Transverse colon (tissue), 4 donors: ENCODE results near the gene KIFAP3. TPM values are rescaled to one million over a fixed set of nuclear protein-coding genes. Genes with fewer than 3 reads are reported as not detected.

Experiments
- DNase-seq: peaks from one replicate; pipeline ENCODE4 v3.0.0-alpha.2; 2019
- H3K27ac ChIP-seq, 4 donors: fragments of 200-600 bp; sonication (generic); 2 replicates each; pipeline ENCODE4 v1.5.1; 2016 to 2018; ENCODE audit warnings: inconsistent platforms in 4 of 4
- H3K27me3 ChIP-seq: fragments of 200-600 bp; sonication (generic); 2 replicates; pipeline ENCODE4 v1.5.1; 2017; ENCODE audit warnings: inconsistent platforms
- H3K36me3 ChIP-seq, 4 donors: fragments of 200-600 bp; sonication (generic); 2 replicates each; pipeline ENCODE4 v1.5.1; 2017 to 2019; ENCODE audit warnings: inconsistent platforms in 4 of 4
- H3K4me1 ChIP-seq, 4 donors: fragments of 200-600 bp; sonication (generic); 2 replicates each; pipeline ENCODE4 v1.5.1; 2017 to 2020; ENCODE audit warnings: inconsistent platforms in 4 of 4
- H3K4me3 ChIP-seq, 4 donors: fragments of 200-600 bp; sonication (generic); 1 replicate in 1 of 4; 2 replicates in 3 of 4; pipeline versions ENCODE4 v1.5.1 to v1.6.1; 2017 to 2019; ENCODE audit warnings: inconsistent platforms in 4 of 4
- H3K9me3 ChIP-seq, 2 donors: fragments of 200-600 bp; sonication (generic); 2 replicates each; pipeline ENCODE4 v1.5.1; 2017 to 2019; ENCODE audit warnings: inconsistent platforms in 2 of 2
- EP300 ChIP-seq: sonication (generic); formaldehyde crosslinking; IDR thresholded peaks from one replicate; pipeline ENCODE4 v1.6.1; 2017; ENCODE audit warnings: antibody characterized with exemption, low read depth
- POLR2A ChIP-seq: fragments of 450-650 bp; IDR thresholded peaks from one replicate; pipeline ENCODE4 v1.6.1; 2016; ENCODE audit warnings: antibody characterized with exemption, mild to moderate bottlenecking, moderate library complexity
- POLR2AphosphoS5 ChIP-seq, 3 donors: sonication (generic); formaldehyde crosslinking; IDR thresholded peaks; one replicate each; pipeline ENCODE4 v1.6.1; 2016; ENCODE audit warnings: antibody characterized with exemption in 3 of 3
- WGBS, 2 donors: methylation state at CpG; one replicate each; pipeline ENCODE4 v1.1.5; 2018; ENCODE audit warnings: low coverage in 1 of 2; 5-methylcytosine and 5-hydroxymethylcytosine counted together
- in situ Hi-C, 4 donors: fragments of 200-750 bp; cut with MboI; loops; one replicate each; pipeline versions ENCODE4 v1.15.0 to v1.15.1; 2017; ENCODE audit warnings: low sequenced_read_pairs in 3 of 4, low pct_ligation_motif_present in 1 of 4, low pct_unique_long_range_greater_than_20kb in 1 of 4
- intact Hi-C: fragments of 100-400 bp; cut with DNase I; formaldehyde crosslinking; loops from one replicate; pipeline ENCODE4 v1.15.1; 2023; ENCODE audit warnings: low total_unique reads
- total RNA-seq, 4 donors: library from RNA; depleted of rRNA; stranded (reverse); fragments of >200 nt; gene quantifications; one replicate each; pipeline ENCODE4 v1.1.0, GENCODE V29; 2016
- TF ChIP-seq, protein P1 (sequence below), 5 experiments: fragments of 200-600 bp in 3 of 5; fragments of 450-650 bp in 2 of 5; sonication (generic) in 3 of 5; IDR thresholded peaks; 1 replicate in 2 of 5; 2 replicates in 3 of 5; pipeline ENCODE4 v1.5.1; 2016 to 2017; ENCODE audit warnings: antibody characterized with exemption in 5 of 5, inconsistent platforms in 3 of 5, mild to moderate bottlenecking in 2 of 5, moderate library complexity in 1 of 5

KIFAP3 gene
- total RNA-seq, 4 donors from 2014 or later: 21.7 to 58.9 (median 27.1) TPM

DNA sequence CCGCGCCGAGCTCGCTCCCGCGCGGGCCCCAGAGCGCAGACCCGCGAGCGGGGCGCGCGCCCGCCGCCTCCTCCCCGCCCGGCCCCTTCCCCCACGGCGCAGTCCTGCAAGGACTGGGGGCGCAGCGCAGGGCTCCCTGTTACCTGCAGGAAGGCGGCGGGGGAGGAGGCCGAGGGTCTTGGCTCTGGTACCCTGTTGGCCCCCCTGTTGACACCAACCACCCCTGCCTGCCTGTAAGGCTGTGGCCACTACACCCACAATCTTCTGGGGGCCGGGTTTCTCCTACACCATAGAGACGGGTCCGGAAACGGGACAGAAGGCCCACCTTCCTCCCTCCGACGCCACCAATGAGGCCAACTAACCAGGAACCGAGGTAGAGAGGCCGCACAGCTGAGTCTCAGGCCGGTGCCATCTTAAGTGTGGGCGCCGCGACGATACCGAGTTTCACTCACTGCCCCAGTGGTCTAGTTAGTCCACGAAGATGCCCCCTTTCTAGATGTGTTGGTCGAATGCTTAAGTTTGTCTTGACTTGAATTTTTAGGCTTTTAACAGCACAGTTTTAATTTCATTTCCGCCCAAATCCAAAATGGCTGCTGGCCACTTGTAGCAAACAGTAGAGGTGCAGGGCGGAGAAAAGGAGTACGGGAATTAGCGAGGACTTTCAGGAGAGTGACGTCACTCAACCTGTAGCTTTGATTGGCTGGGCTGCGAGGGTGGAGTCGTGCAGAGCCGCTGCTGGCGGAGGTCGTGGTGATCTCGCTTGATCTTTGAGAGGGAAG is 180.7 kb downstream of the KIFAP3 start, which contains the start of gene SCYL3:
SCYL3 (minus strand) TSS at position 252 of the 779 bp plus-strand sequence. CDS start 5,056 bp downstream, outside the sequence.
- 0 to 1% methylated on average over 9 to 51 of the region's 52 CpGs for WGBS, 2 donors
- Histone ChIP-seq H3K27ac (peak within 1 kb of the TSS; percentile 93 to 99 (median 99)), H3K9me3 (no peaks in the 10 kb centered on the region), H3K36me3 (no peaks in the 10 kb centered on the region), H3K27me3 (no peaks in the 10 kb centered on the region), H3K4me3 (peak within 1 kb of the TSS; percentile 57 to 97 (median 96)), H3K4me1 (peaks cover 20 to 31% (median 26%) of the 10 kb centered on the region in 4 donors)
- intact Hi-C loops: no loop called here
- peak; percentile 48 to 81 (median 73) for TF ChIP-seq POLR2AphosphoS5 (IDR thresholded peaks at IDR 0.05)
- no peak for TF ChIP-seq EP300
- TF ChIP-seq POLR2A: peak; percentile 91
- TF ChIP-seq, protein P1, sequence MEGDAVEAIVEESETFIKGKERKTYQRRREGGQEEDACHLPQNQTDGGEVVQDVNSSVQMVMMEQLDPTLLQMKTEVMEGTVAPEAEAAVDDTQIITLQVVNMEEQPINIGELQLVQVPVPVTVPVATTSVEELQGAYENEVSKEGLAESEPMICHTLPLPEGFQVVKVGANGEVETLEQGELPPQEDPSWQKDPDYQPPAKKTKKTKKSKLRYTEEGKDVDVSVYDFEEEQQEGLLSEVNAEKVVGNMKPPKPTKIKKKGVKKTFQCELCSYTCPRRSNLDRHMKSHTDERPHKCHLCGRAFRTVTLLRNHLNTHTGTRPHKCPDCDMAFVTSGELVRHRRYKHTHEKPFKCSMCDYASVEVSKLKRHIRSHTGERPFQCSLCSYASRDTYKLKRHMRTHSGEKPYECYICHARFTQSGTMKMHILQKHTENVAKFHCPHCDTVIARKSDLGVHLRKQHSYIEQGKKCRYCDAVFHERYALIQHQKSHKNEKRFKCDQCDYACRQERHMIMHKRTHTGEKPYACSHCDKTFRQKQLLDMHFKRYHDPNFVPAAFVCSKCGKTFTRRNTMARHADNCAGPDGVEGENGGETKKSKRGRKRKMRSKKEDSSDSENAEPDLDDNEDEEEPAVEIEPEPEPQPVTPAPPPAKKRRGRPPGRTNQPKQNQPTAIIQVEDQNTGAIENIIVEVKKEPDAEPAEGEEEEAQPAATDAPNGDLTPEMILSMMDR (IDR thresholded peaks at IDR 0.05): no peak
- peak; percentile 93 for DNase-seq
- in situ Hi-C loops: no loop called here

DNA sequence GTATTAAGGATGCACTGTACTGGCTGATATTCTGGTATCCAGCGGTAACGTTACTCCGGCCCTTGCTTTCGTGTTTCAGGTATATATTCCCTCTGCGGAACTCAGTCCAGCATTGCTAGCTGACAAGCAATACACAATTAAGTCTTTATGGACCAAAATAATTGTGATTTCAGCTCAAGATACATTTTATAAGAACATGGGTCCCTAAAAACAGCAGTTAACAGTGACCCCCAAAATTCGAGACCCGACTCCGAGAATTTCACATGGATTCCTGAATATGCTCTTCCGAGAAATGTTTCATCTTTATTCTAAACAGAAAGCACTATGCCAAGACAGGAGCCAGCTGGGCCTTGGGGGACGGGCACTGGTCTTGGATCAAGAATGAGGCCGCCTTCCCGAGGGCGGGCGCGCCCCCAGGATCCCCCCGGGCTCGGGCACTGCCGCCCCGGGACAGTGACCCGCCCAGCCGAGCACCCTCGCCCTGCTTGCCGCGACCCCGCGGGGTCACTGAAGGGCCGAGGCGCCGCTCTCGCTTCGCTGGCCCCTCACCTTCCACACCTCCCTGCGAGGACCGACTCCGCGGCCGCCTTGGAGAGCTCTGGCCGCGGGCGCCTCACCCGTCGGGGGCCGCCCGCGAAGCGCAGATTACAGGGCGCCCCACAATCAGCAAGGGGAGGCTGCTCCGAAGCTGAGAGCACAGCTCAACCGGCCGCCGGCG is 181.4 kb downstream of the KIFAP3 start:
- Histone ChIP-seq H3K27me3 (no peaks in the 10 kb centered on the region), H3K27ac (peak overlapping the region; percentile 93 to 99 (median 99)), H3K36me3 (peaks cover 0 to 4% (median 2%) of the 10 kb centered on the region in 4 donors), H3K4me1 (peaks cover 20 to 31% (median 26%) of the 10 kb centered on the region in 4 donors), H3K9me3 (no peaks in the 10 kb centered on the region), H3K4me3 (peak overlapping the region; percentile 57 to 97 (median 96))
- intact Hi-C loops (no loop called here), in situ Hi-C loops (no loop called here)
- peak; percentile 42 for DNase-seq
- 0% methylated on average over 9 to 41 of the region's 51 CpGs for WGBS, 2 donors
- TF ChIP-seq, protein P1 (IDR thresholded peaks at IDR 0.05): no peak
- TF ChIP-seq POLR2AphosphoS5 (IDR thresholded peaks at IDR 0.05) (no peak), POLR2A (no peak), EP300 (no peak)

DNA sequence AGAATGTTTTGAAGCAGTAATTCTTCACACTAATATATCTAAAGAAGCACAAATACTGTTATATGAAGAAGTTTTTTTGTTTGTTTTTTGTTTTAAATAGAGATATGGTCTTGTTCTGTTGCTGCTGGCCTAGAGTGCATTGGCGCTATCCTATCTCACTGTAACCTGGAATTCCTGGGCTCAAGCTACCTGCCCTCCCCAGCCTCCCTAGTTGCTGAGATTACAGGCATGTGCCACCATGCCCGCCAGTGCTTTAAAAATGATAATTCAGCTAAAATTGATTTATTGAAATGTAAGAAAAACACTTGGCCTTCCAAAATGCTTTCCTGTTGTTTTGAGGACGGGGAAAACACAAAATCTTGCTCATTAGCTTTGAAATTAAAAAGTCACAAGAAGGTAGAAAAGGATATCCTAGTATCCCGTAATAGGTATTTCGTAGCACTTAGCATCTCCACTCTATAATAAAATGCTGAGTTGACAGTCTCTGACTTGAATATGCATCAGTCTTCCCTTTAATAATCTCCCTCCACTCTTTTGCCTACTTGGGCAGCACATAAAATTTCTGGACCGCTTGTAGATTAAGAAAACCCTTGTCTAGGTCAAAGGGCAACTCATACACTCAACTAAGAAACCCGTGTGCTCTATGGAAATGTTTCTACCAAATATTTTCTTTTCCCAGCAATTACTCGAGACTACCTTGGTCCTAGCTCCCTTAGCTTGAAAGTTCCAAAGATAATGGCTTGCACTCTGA is 182.1 kb downstream of the KIFAP3 start:
- intact Hi-C loops (no loop called here), in situ Hi-C loops (no loop called here)
- WGBS, 2 donors: 37 to 47% methylated on average over 8 of the region's 8 CpGs
- Histone ChIP-seq H3K4me1 (peaks cover 20 to 31% (median 26%) of the 10 kb centered on the region in 4 donors), H3K27me3 (no peaks in the 10 kb centered on the region), H3K4me3 (peak overlapping the region; percentile 57 to 97 (median 96)), H3K36me3 (peaks cover 0 to 11% (median 4%) of the 10 kb centered on the region in 4 donors), H3K9me3 (no peaks in the 10 kb centered on the region), H3K27ac (peak overlapping the region; percentile 93 to 99 (median 99))
- no peak for DNase-seq
- TF ChIP-seq, protein P1 (IDR thresholded peaks at IDR 0.05): no peak
- no peak for TF ChIP-seq EP300
- no peak for TF ChIP-seq POLR2A
- TF ChIP-seq POLR2AphosphoS5 (IDR thresholded peaks at IDR 0.05): no peak
